GM21390 (cell line): ENCODE data around the gene CLEC16A.

Experiments used
- ATAC-seq: cut with Tn5 transposase; IDR thresholded peaks from one replicate; pipeline ENCODE4 v1.9.1; 2021; ENCODE audit not compliant: unreplicated experiment

Gene CLEC16A

GRCh38 chr16:11187522-11188023 lies 243.2 kb downstream of the CLEC16A start:
- ATAC-seq: no peak

GRCh38 chr16:11188801-11189740 lies 244.7 kb downstream of the CLEC16A start:
- no peak for ATAC-seq

DNA sequence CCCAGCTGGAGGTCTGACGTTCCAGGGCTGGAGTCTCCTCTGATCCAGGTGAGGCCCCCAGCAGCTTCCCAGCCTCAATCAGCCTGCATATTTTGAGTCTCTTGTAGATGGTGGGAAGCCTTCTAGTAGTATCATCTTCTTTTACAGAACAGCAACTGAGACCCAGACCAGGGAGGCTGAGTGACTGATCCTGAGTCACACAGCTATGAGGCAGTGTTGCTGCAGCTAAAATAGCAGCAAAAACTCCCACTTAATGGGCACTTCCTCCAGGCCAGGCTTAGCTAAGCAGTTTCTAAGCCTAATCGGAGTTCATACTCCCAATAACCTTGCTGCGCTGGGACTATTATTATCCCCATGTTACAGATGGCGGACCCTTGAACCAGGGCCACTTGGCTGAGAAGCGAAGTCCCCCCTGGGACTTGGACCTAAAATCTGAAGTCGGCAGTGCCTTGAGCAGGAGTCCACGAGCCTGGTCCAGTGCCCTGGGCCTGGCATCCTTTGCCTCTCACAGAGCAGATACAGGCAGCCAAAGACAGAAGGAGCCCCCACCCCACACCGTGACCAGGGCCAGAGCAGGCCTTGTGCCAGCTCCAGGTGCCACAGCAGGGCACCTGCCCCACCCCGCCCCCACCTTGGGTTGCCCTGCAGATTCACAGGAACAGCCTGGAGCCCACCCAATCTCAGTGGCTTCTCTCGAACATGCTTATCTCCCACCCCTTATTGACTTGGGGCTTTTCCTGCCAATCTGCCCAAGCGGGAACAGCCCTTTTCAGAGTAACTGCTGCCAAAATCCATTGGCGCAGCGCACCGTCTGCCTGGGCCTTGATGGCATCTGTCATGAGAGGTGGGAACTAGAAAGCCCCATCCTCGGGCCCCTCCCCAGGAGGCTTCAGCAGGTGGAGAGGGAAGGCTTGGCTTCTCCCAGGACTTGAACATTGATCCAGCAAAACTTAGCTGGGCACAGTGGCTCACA lies 246.5 kb downstream of the CLEC16A start:
- no peak for ATAC-seq

DNA sequence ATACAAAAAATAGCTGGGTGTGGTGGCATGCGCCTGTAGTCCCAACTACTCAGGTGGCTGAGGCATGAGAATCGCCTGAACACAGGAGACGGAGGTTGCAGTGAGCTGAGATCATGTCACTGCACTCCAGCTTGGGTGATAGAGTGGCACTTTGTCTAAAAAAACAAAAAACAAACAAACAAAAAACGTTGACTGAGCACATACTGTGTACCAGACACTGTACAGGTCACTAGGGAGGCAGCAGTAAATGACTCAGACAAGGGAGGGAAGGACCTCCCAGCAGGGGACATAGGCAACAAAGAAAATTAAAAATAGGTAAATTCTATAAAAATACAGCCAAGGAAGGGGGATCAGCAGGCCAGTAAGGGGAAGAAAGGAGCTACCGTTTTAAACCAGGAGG lies 247.3 kb downstream of the CLEC16A start:
- no peak for ATAC-seq

GRCh38 chr16:11193494-11193893 lies 249.1 kb downstream of the CLEC16A start:
- no peak for ATAC-seq

DNA sequence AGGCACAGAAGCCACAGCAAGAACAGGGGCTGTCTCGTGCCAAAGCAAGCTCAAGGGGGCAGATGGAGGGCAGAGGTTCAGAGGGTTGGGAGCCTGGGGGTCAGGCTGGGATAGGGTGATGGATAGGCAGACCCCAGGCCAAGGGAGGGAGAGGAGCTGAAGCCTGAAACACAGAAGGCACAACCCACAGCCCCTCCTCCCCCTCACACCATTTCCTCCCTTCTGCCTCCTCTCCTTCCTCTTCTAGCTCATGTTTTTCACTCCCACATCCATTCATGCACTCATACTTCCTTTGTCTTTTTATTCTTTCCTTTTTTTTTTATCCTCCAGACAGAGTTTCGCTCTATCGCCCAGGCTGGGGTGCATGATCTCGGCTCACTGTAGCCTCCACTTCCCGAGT lies 250.5 kb downstream of the CLEC16A start:
- no peak for ATAC-seq

DNA sequence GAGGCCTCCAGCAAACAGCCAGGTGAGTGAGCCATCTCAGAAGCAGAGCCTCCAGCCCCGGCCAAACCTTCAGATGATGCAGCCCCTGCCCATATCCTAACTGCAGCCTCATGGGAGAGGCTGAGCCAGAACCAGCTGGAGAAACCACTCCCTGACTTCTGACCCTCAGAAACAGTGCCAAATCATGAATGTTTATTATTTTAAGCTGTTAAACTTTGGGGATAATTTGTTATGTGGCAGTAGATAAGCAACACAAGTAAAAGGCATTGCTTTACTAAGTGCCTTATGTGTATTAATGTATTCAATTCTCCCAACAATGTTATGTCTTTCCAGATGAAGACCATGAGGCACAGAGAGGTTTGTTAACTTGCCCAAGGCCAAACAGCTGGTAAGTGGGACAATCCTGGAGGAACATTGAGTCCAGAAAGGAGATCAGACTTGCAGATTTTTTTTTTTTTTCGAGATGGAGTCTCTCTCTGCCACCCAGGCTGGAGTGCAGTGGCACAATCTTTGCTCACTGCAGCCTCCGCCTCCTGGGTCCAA lies 252.0 kb downstream of the CLEC16A start:
- ATAC-seq: no peak

DNA sequence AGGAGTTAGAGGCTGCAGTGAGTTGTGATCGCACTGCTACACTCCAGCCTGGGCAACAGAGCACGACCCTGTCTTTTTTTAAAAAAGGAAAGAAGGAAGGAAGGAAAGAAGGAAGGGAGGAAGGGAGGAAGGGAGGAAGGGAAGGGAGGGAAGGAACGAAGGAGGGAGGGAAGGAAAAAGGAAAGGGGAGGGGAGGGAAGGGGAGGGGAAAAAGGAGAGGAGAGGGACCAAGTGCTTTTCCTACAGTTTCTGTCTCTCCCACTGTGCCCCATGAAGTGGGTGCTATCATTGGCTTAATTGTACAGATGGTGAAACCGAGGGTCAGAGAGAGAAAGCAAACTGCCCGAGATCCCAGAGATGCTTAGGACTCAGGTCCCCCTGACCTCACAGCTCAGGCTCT lies 254.0 kb downstream of the CLEC16A start:
- no peak for ATAC-seq

GRCh38 chr16:11198828-11199227 lies 254.5 kb downstream of the CLEC16A start:
- ATAC-seq: no peak

GRCh38 chr16:11200592-11200991 lies 256.2 kb downstream of the CLEC16A start:
- no peak for ATAC-seq

- ATAC-seq: no peak
Measured at GRCh38 chr16:11201498-11202259, 257.3 kb downstream of the CLEC16A start.

GRCh38 chr16:11202260-11203091 lies 258.1 kb downstream of the CLEC16A start:
- no peak for ATAC-seq

DNA sequence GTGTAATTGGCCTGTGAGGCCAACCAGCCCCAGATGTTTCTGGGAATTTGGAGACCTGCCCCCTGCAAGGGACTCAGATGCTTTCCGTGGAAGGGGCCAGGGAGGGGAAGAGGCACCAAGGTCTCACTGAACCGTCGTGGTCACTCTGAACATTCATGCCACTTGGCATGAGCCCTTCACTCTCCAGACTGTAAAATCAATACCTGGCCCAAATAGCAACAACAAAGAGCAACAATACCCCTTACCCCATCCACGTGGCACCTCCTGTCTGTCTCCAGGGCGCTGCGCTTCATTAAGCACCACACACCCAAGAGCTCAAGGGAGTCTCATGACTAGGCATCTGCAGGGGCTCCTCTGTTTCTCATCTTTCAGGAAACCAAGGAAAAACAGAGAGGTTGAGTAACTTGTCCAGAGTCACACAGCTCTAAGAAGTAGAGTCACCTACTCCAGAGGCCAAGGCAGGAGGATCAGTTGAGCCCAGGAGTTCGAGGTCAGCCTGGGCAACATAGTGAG lies 258.8 kb downstream of the CLEC16A start:
- no peak for ATAC-seq

DNA sequence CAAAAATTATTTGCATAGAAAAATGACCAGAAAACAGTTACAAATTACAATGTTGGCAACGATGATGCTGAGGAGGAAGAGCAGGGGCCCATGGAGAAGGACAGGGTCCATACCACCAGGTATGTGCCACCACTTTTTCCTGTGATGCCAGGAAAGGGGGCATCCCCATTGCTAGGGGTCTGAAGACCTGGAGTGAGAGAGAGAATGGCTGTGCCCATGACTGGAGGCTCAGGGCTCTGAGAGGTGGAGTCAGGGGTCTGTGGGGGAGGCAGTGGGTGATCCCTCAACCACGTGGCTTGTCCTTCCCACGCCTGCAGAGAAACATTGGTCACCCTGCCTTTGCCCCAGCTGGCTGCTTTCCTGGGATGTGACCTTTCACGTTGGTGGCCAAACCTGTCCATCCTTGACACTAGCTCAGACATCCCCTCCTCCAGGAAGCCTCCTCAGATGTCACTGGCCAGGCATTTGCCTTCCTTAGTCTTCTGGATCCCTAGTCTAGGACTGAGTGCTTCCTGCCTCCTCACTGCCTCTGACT lies 260.2 kb downstream of the CLEC16A start:
- no peak for ATAC-seq

- no peak for ATAC-seq
Measured at GRCh38 chr16:11205065-11205699, 260.8 kb downstream of the CLEC16A start.

DNA sequence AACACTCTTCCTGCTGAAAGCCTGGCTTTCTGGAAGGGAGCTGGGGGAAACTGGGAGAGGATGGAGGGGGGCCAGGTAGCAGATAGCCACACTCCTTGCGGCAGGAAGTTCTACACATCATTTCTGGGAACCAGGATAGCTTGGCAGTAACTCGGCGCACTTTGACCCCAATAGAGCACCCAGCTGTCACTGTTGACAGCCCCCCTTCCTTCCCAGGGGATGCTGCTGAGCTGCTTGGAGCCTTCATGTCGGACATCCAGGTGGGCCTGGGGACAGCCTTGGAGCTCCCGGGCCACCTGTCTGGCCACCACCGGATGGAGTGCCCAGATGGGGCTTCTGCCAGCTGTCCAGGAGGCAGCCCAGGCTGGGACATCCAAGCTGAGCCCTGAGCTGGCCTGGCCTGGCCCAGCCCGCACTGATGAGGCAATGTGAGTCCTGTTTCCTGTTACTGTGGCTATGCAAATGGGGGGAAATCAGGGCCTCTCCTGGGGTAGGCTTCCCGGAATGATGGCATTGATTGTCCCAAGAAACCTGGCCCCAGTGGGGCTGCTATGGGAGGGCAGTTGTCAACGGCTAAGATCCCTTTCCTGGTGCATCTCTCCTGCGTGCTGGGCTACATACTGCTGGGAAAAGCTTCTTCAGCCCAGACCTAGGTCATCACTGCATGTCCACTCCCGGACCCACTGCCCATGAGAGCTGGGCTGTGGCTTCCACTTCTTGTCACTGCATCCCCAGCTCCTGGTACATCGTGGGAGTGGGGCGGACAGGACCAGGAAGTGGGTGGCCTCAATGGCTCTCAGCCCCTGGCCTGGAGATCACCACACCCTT lies 261.6 kb downstream of the CLEC16A start:
- no peak for ATAC-seq

DNA sequence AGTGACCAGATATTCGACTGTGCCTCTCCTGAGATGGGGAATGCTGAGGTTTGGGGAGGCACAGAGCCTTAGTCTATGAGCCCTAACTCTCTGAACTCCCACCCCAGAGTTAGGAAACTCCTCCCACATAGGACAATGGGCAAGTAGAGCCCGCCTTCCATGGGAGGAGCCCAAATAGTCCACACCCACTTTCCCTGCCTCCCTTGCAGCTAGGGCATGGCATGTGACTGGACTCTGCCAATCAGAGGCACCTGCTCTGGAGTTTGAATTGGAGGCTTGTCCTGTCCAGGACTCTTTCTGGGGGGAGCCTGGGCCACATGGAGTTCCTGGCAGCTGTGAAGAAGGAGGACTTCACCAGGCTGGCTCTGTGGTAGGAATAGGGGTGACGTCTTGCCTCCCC lies 263.3 kb downstream of the CLEC16A start:
- ATAC-seq: no peak
